ENCODE data around the gene YJEFN3.

DNA sequence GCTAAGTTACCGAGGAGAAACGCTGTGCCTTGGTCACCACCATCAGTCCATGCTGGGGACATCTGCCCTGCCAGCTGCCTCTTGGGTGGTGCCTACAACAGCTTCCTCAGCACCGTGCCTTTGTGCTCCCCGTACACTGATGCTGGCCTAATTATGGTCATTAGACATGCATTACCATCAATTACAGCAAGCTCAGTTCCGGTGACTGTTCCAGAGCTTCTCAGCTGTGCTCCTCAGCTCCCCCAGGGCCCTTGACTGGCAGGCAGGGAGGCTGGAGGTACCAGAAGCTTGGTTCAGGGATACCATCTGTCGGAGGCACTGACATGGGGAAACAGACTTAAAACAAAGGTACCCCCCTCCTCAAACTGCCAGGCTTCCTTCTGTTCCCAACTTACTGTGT, 49.5 kb downstream of the YJEFN3 start:
- TF ChIP-seq ARNT (IDR thresholded peaks at IDR 0.05), result no peak
- TF ChIP-seq, protein P1, sequence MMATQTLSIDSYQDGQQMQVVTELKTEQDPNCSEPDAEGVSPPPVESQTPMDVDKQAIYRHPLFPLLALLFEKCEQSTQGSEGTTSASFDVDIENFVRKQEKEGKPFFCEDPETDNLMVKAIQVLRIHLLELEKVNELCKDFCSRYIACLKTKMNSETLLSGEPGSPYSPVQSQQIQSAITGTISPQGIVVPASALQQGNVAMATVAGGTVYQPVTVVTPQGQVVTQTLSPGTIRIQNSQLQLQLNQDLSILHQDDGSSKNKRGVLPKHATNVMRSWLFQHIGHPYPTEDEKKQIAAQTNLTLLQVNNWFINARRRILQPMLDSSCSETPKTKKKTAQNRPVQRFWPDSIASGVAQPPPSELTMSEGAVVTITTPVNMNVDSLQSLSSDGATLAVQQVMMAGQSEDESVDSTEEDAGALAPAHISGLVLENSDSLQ (IDR thresholded peaks at IDR 0.05), result no peak
- TF ChIP-seq FOXK2 (IDR thresholded peaks at IDR 0.05), result no peak
- TF ChIP-seq ELF4 (IDR thresholded peaks at IDR 0.05), result no peak
- TF ChIP-seq BHLHE40 (IDR thresholded peaks at IDR 0.05; ENCODE audit: borderline replicate concordance), result no peak
- no peak for TF ChIP-seq CTBP1 (IDR thresholded peaks at IDR 0.05; ENCODE audit: borderline replicate concordance)
- no peak for TF ChIP-seq SP1 (IDR thresholded peaks at IDR 0.05)
- no peak for TF ChIP-seq FOXA1 (IDR thresholded peaks at IDR 0.05)
- TF ChIP-seq TARDBP (IDR thresholded peaks at IDR 0.05), result no peak
- TF ChIP-seq SUZ12 (IDR thresholded peaks at IDR 0.05), result no peak

Data from HEK293T (cell line).